ENCODE measurements around the gene LRBA.

The LRBA gene

GRCh38 chr4:150256841-150257730, 758.0 kb downstream of the LRBA start:
- ATAC-seq, result no peak

- no peak for ATAC-seq
Measured at GRCh38 chr4:150256225-150256620, 758.9 kb downstream of the LRBA start.

GRCh38 chr4:150255610-150256224, 759.4 kb downstream of the LRBA start:
- ATAC-seq, result no peak

- no peak for ATAC-seq
Measured at GRCh38 chr4:150253965-150254630, 761.0 kb downstream of the LRBA start.

GRCh38 chr4:150253416-150253815, 761.7 kb downstream of the LRBA start:
- no peak for ATAC-seq

- no peak for ATAC-seq
Measured at GRCh38 chr4:150252741-150253140, 762.3 kb downstream of the LRBA start.

GRCh38 chr4:150252306-150252705, 762.8 kb downstream of the LRBA start:
- no peak for ATAC-seq

GRCh38 chr4:150251752-150252190, 763.3 kb downstream of the LRBA start:
- no peak for ATAC-seq

GRCh38 chr4:150250998-150251651, 764.0 kb downstream of the LRBA start:
- no peak for ATAC-seq

- ATAC-seq, result no peak
Measured at GRCh38 chr4:150250293-150250997, 764.6 kb downstream of the LRBA start.

- no peak for ATAC-seq
Measured at GRCh38 chr4:150248181-150248580, 766.9 kb downstream of the LRBA start.

- no peak for ATAC-seq
Measured at GRCh38 chr4:150247184-150247583, 767.9 kb downstream of the LRBA start.

- ATAC-seq, result no peak
Measured at GRCh38 chr4:150244600-150244999, 770.5 kb downstream of the LRBA start.

GRCh38 chr4:150243932-150244331, 771.2 kb downstream of the LRBA start:
- no peak for ATAC-seq

- no peak for ATAC-seq
Measured at GRCh38 chr4:150242820-150243458, 772.1 kb downstream of the LRBA start.

GRCh38 chr4:150240011-150240410, 775.1 kb downstream of the LRBA start:
- ATAC-seq, result no peak

GRCh38 chr4:150238591-150238990, 776.5 kb downstream of the LRBA start:
- no peak for ATAC-seq

- no peak for ATAC-seq
Measured at GRCh38 chr4:150237110-150237872, 777.8 kb downstream of the LRBA start.

- no peak for ATAC-seq
Measured at GRCh38 chr4:150236626-150237025, 778.5 kb downstream of the LRBA start.

- ATAC-seq, result no peak
Measured at GRCh38 chr4:150235808-150236271, 779.2 kb downstream of the LRBA start.

- ATAC-seq, result no peak
Measured at GRCh38 chr4:150235317-150235716, 779.8 kb downstream of the LRBA start.

Measured in activated CD4-positive, CD25-positive, alpha-beta regulatory T cell treated with anti-CD3 and anti-CD28 coated beads, Interleukin-2, amount 50 U/mL, for 24 hours (primary cell).